Body of pancreas (tissue), 4 donors: ENCODE results near the gene CPLX1.

Source experiments
- POLR2A ChIP-seq, 3 donors: fragments of 450-650 bp; IDR thresholded peaks; one replicate each; pipeline ENCODE4 v1.6.1; 2016; ENCODE audit warnings: antibody characterized with exemption in 3 of 3, mild to moderate bottlenecking in 2 of 3
- TF ChIP-seq, protein P1 (sequence below), 7 experiments: fragments of 450-650 bp in 4 of 7; fragments of 200-600 bp in 3 of 7; sonication (generic) in 3 of 7; IDR thresholded peaks; one replicate each; pipeline ENCODE4 v1.5.1; 2016 to 2019; ENCODE audit warnings: antibody characterized with exemption in 7 of 7

DNA sequence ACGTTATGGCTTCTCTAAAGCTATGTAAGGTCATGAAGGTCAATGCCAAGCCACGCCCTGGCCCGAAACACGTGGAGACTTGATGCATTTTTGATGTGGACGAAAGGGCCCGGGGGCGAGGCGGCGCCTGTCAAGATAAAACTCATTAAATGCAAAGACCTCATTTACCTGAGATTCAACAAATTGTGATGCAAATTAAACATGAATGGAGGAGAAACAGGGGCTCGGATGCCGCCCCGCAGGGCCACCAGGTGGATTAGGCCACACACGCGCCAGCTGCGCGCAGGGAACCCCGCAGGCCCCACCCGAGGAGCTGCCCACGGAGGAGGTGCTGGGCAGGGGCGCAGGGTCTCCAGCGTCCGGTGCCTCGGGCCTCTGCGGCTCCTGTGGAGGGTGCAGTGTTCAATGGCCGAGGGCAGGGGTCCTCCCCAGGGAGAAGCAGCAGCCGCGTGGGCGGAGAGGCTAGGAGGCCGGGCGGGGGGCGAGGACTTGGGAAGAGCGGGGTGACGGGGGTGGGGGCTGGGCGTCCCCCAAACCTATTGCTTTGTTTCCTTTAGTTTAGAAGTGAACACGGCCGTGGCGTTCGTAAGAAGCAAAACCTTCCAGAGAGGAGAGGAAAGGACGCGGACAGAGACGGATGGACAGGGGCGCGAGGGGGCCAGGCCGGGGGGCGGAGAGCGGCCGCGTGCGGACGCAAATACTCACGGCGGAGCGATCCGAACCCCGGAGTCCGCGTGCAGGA, 40.4 kb downstream of the CPLX1 start:
- TF ChIP-seq, protein P1, sequence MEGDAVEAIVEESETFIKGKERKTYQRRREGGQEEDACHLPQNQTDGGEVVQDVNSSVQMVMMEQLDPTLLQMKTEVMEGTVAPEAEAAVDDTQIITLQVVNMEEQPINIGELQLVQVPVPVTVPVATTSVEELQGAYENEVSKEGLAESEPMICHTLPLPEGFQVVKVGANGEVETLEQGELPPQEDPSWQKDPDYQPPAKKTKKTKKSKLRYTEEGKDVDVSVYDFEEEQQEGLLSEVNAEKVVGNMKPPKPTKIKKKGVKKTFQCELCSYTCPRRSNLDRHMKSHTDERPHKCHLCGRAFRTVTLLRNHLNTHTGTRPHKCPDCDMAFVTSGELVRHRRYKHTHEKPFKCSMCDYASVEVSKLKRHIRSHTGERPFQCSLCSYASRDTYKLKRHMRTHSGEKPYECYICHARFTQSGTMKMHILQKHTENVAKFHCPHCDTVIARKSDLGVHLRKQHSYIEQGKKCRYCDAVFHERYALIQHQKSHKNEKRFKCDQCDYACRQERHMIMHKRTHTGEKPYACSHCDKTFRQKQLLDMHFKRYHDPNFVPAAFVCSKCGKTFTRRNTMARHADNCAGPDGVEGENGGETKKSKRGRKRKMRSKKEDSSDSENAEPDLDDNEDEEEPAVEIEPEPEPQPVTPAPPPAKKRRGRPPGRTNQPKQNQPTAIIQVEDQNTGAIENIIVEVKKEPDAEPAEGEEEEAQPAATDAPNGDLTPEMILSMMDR (IDR thresholded peaks at IDR 0.05): no peak
- TF ChIP-seq POLR2A (IDR thresholded peaks at IDR 0.05): no peak
